ENCODE measurements around the gene PITPNM3.

- TF ChIP-seq CTCF (IDR thresholded peaks at IDR 0.05 in 8 of 11, conservative IDR thresholded peaks at IDR 0.05 in 3 of 11), result no peak
- no peak for TF ChIP-seq POLR2A (IDR thresholded peaks at IDR 0.05)
- no peak for TF ChIP-seq POLR2AphosphoS5 (IDR thresholded peaks at IDR 0.05)
Observed at GRCh38 chr17:6544011-6544370, 12.4 kb downstream of the PITPNM3 start.

Measured in spleen (tissue), 7 donors.